HG02885 (cell line): ENCODE results near the gene TRMT11.
A peak's percentile ranks its signal among the peaks of the same experiment; 100 is the strongest.
"Not testable (repeated sequence)": the region's sequence is repeated elsewhere in the genome, so short reads cannot be mapped to it uniquely, and the experiment has no call there.

ENCODE experiments used
- ATAC-seq: cut with Tn5 transposase; IDR thresholded peaks from one replicate; pipeline ENCODE4 v1.9.1; 2021; ENCODE audit warnings: mild to moderate bottlenecking; ENCODE audit not compliant: unreplicated experiment, poor library complexity

Gene TRMT11

GRCh38 chr6:125955973-125956372, 30.4 kb upstream of the TRMT11 start:
- ATAC-seq, result no peak

- peak; percentile 91 for ATAC-seq
These were observed 29.6 kb upstream of the TRMT11 start, which contains the start of gene HINT3 for GRCh38 chr6:125956506-125957390. HINT3 (plus strand) TSS chr6:125956770; CDS start chr6:125956978, 208 bp downstream.

- no peak for ATAC-seq
These were observed 29.0 kb upstream of the TRMT11 start for GRCh38 chr6:125957391-125957693.

GRCh38 chr6:125957845-125958244, 28.5 kb upstream of the TRMT11 start:
- no peak for ATAC-seq

GRCh38 chr6:125959041-125959440, 27.3 kb upstream of the TRMT11 start:
- no peak for ATAC-seq

GRCh38 chr6:125961117-125961516, 25.2 kb upstream of the TRMT11 start:
- no peak for ATAC-seq

- no peak for ATAC-seq
These were observed 23.3 kb upstream of the TRMT11 start for GRCh38 chr6:125962900-125963497.

GRCh38 chr6:125963817-125964216, 22.5 kb upstream of the TRMT11 start:
- ATAC-seq, result no peak

- ATAC-seq, result no peak
These were observed 19.8 kb upstream of the TRMT11 start for GRCh38 chr6:125966569-125966968.

- ATAC-seq, result peak; percentile 46
These were observed 17.8 kb upstream of the TRMT11 start for GRCh38 chr6:125968493-125968892.

GRCh38 chr6:125970760-125971159, 15.6 kb upstream of the TRMT11 start:
- ATAC-seq, result no peak

GRCh38 chr6:125972478-125972877, 13.9 kb upstream of the TRMT11 start:
- not testable (repeated sequence) for ATAC-seq

GRCh38 chr6:125974214-125974866, 12.0 kb upstream of the TRMT11 start:
- peak; percentile 94 for ATAC-seq

- ATAC-seq, result no peak
These were observed 7.2 kb upstream of the TRMT11 start for GRCh38 chr6:125979101-125979500.

GRCh38 chr6:125981571-125982185, 4.7 kb upstream of the TRMT11 start:
- ATAC-seq, result no peak

GRCh38 chr6:125983246-125983945, 2.9 kb upstream of the TRMT11 start:
- ATAC-seq, result no peak

GRCh38 chr6:125984311-125984710, 2.0 kb upstream of the TRMT11 start:
- ATAC-seq, result no peak

- ATAC-seq, result no peak
These were observed 818 bp upstream of the TRMT11 start for GRCh38 chr6:125985522-125985921.

- no peak for ATAC-seq
These were observed 400 bp upstream of the TRMT11 start for GRCh38 chr6:125985979-125986300.

GRCh38 chr6:125987026-125987617, 782 bp downstream of the TRMT11 start:
- ATAC-seq, result peak; percentile 50
